Hepatocyte (in vitro differentiated cells): ENCODE measurements around the gene CD79B.

Experiments used
- CTCF ChIP-seq: fragments of 200-600 bp; sonication (generic); IDR thresholded peaks from 2 replicates; pipeline ENCODE4 v1.5.1; 2016; ENCODE audit warnings: antibody characterized with exemption, mild to moderate bottlenecking; ENCODE audit not compliant: poor library complexity
- EZH2 ChIP-seq: fragments of 200-600 bp; sonication (generic); IDR thresholded peaks from 2 replicates; pipeline ENCODE4 v1.6.1; 2016; ENCODE audit warnings: antibody characterized with exemption, mild to moderate bottlenecking, borderline replicate concordance
- EZH2phosphoT487 ChIP-seq: fragments of 200-600 bp; sonication (generic); IDR thresholded peaks from one replicate; pipeline ENCODE4 v1.6.1; 2018; ENCODE audit warnings: antibody characterized with exemption, mild to moderate bottlenecking, low read depth, moderate library complexity; ENCODE audit not compliant: unreplicated experiment, severe bottlenecking

GRCh38 chr17:63928172-63928666 lies 3.9 kb downstream of the CD79B start:
- no peak for TF ChIP-seq EZH2phosphoT487
- no peak for TF ChIP-seq CTCF
- TF ChIP-seq EZH2: no peak
